IMR-90 (cell line): ENCODE data around the gene SUN1. TPM values are rescaled to one million over a fixed set of nuclear protein-coding genes. Genes with fewer than 3 reads are reported as not detected.
A peak's percentile ranks its signal among the peaks of the same experiment; 100 is the strongest.

Experiments used
- ATAC-seq: fragments of 200-7000 bp; cut with Tn5 transposase; 2 replicates; pipeline ENCODE4 v1.9.1; 2020; ENCODE audit warnings: low read depth, mild to moderate bottlenecking, moderate library complexity
- BruUV-seq: library from RNA; stranded (reverse); fragments of 400-500 nt; replicated peaks from 2 replicates; lab custom pipeline; 2021; lab: Mats Ljungman, UMichigan
- CTCF ChIA-PET: fragments of 300-600 bp; formaldehyde crosslinking; extraction: SDS; loops from one replicate; lab custom pipeline; 2021; ENCODE audit warnings: antibody characterized with exemption; lab: Yijun Ruan, JAX
- POLR2A ChIA-PET: fragments of 300-600 bp; sonication (Branson Sonifier 250); formaldehyde crosslinking; loops from one replicate; lab custom pipeline; 2022; ENCODE audit warnings: antibody characterized with exemption; ENCODE audit not compliant: unreplicated experiment; lab: Charles Lee
- DNase-seq: peaks from one replicate; pipeline ENCODE4 v3.0.0; 2013
- H2AFZ ChIP-seq: replicated peaks from 2 replicates; pipeline ENCODE3; 2013; ENCODE audit warnings: low read length, mild to moderate bottlenecking; ENCODE audit not compliant: poor library complexity
- H2AK5ac ChIP-seq: 2 replicates; pipeline ENCODE4 v1.6.1; 2013; ENCODE audit warnings: low read depth, low read length, inconsistent platforms
- H2AK9ac ChIP-seq: replicated peaks from 2 replicates; pipeline ENCODE3; 2013; ENCODE audit warnings: mild to moderate bottlenecking, low read depth, low read length, moderate library complexity; ENCODE audit not compliant: poor library complexity
- H2BK120ac ChIP-seq: 2 replicates; pipeline ENCODE4 v1.6.1; 2013; ENCODE audit warnings: low read depth, low read length, inconsistent platforms
- H2BK15ac ChIP-seq: 3 replicates; pipeline ENCODE4 v1.6.1; 2013; ENCODE audit warnings: low read depth, low read length, inconsistent platforms
- H2BK20ac ChIP-seq: 2 replicates; pipeline ENCODE4 v1.6.1; 2013; ENCODE audit warnings: low read depth, mild to moderate bottlenecking, inconsistent platforms, low read length, moderate library complexity
- H2BK5ac ChIP-seq: 2 replicates; pipeline ENCODE4 v1.6.1; 2013; ENCODE audit warnings: mild to moderate bottlenecking, low read depth, low read length, inconsistent platforms; ENCODE audit not compliant: poor library complexity, severe bottlenecking
- H3K14ac ChIP-seq: replicated peaks from 2 replicates; pipeline ENCODE4 v1.6.1; 2013; ENCODE audit warnings: low read depth, low read length, inconsistent platforms
- H3K18ac ChIP-seq: 2 replicates; pipeline ENCODE4 v1.6.1; 2013; ENCODE audit warnings: low read depth, low read length, control low read depth
- H3K23ac ChIP-seq: 2 replicates; pipeline ENCODE4 v1.6.1; 2013; ENCODE audit warnings: low read depth, low read length, inconsistent platforms
- H3K27ac ChIP-seq: 2 replicates; pipeline ENCODE4 v1.5.1; 2013; ENCODE audit warnings: mild to moderate bottlenecking, control low read depth, low read length; ENCODE audit not compliant: insufficient read depth
- H3K27me3 ChIP-seq: 2 replicates; pipeline ENCODE4 v1.6.1; 2013; ENCODE audit warnings: low read length; ENCODE audit not compliant: control insufficient read depth, insufficient read depth
- H3K36me3 ChIP-seq: 2 replicates; pipeline ENCODE4 v1.6.1; 2013; ENCODE audit warnings: low read length, mixed read lengths; ENCODE audit not compliant: control insufficient read depth, insufficient read depth
- H3K4ac ChIP-seq: 2 replicates; pipeline ENCODE4 v1.6.1; 2013; ENCODE audit warnings: low read depth, low read length, inconsistent platforms
- H3K4me1 ChIP-seq: 2 replicates; pipeline ENCODE4 v1.6.1; 2013; ENCODE audit warnings: low read length, mixed read lengths; ENCODE audit not compliant: control insufficient read depth, insufficient read depth
- H3K4me2 ChIP-seq: 2 replicates; pipeline ENCODE4 v1.6.1; 2013; ENCODE audit warnings: low read depth, mild to moderate bottlenecking, control low read depth, low read length, moderate library complexity
- H3K4me3 ChIP-seq: 2 replicates; pipeline ENCODE4 v1.5.1; 2013; ENCODE audit warnings: low read depth, mild to moderate bottlenecking, control low read depth, low read length, moderate library complexity; ENCODE audit not compliant: insufficient read depth
- H3K56ac ChIP-seq: 2 replicates; pipeline ENCODE4 v1.6.1; 2013; ENCODE audit warnings: low read length, inconsistent platforms; ENCODE audit not compliant: insufficient read depth; ENCODE audit errors: extremely low read depth
- H3K79me1 ChIP-seq, 2 experiments: 2 replicates each; pipeline ENCODE4 v1.6.1; 2013; ENCODE audit warnings: low read length in 2 of 2, inconsistent platforms in 1 of 2, low read depth in 1 of 2
- H3K9ac ChIP-seq: 2 replicates; pipeline ENCODE4 v1.6.1; 2013; ENCODE audit warnings: low read depth, low read length, control low read depth
- H3K9me1 ChIP-seq: 2 replicates; pipeline ENCODE4 v1.6.1; 2013; ENCODE audit warnings: low read length, inconsistent platforms; ENCODE audit not compliant: insufficient read depth
- H3K9me3 ChIP-seq: 2 replicates; pipeline ENCODE4 v1.6.1; 2013; ENCODE audit warnings: low read length; ENCODE audit not compliant: control insufficient read depth, insufficient read depth
- H4K20me1 ChIP-seq: 2 replicates; pipeline ENCODE4 v1.6.1; 2013; ENCODE audit warnings: low read length, inconsistent platforms; ENCODE audit not compliant: insufficient read depth
- H4K5ac ChIP-seq: 2 replicates; pipeline ENCODE4 v1.6.1; 2013; ENCODE audit warnings: mild to moderate bottlenecking, low read depth, low read length, control low read depth
- H4K8ac ChIP-seq, 2 experiments: 2 replicates each; pipeline ENCODE4 v1.6.1; 2013; ENCODE audit warnings: low read depth in 2 of 2, low read length in 2 of 2, control low read depth in 1 of 2, inconsistent platforms in 1 of 2
- H4K91ac ChIP-seq: 2 replicates; pipeline ENCODE4 v1.6.1; 2013; ENCODE audit warnings: low read depth, low read length, inconsistent platforms; ENCODE audit not compliant: insufficient read depth
- BHLHE40 ChIP-seq: fragments of 150-350 bp; IDR thresholded peaks from 2 replicates; pipeline ENCODE4 v1.6.1; 2016; ENCODE audit warnings: mild to moderate bottlenecking, low read depth, low read length
- CEBPB ChIP-seq: IDR thresholded peaks from 2 replicates; pipeline ENCODE4 v1.6.1; 2012; ENCODE audit warnings: low read depth, low read length, improper control_type of control experiment
- FOS ChIP-seq: fragments of 150-350 bp; IDR thresholded peaks from 2 replicates; pipeline ENCODE4 v1.6.1; 2016; ENCODE audit warnings: low read depth, low read length
- MAFK ChIP-seq: IDR thresholded peaks from 2 replicates; pipeline ENCODE4 v1.6.1; 2012; ENCODE audit warnings: low read depth, low read length, improper control_type of control experiment
- MAZ ChIP-seq: IDR thresholded peaks from 2 replicates; pipeline ENCODE4 v1.6.1; 2012; ENCODE audit warnings: low read depth, mild to moderate bottlenecking, low read length, improper control_type of control experiment, moderate library complexity, borderline replicate concordance
- MXI1 ChIP-seq: IDR thresholded peaks from 2 replicates; pipeline ENCODE4 v1.6.1; 2012; ENCODE audit warnings: low read depth, mild to moderate bottlenecking, low read length, moderate library complexity, borderline replicate concordance
- NFE2L2 ChIP-seq: fragments of 150-350 bp; IDR thresholded peaks from 2 replicates; pipeline ENCODE4 v1.6.1; 2016; ENCODE audit warnings: low read depth, mild to moderate bottlenecking, low read length
- POLR2A ChIP-seq: IDR thresholded peaks from 2 replicates; pipeline ENCODE4 v1.6.1; 2012; ENCODE audit warnings: mild to moderate bottlenecking, low read depth, low read length
- RAD21 ChIP-seq: IDR thresholded peaks from 2 replicates; pipeline ENCODE4 v1.6.1; 2012; ENCODE audit warnings: low read length, improper control_type of control experiment
- RFX5 ChIP-seq: IDR thresholded peaks from 2 replicates; pipeline ENCODE4 v1.8.0; 2012; ENCODE audit warnings: low read depth, mild to moderate bottlenecking, low read length, moderate library complexity
- SMC3 ChIP-seq: fragments of 150-350 bp; IDR thresholded peaks from 2 replicates; pipeline ENCODE4 v1.6.1; 2016; ENCODE audit warnings: low read depth, mild to moderate bottlenecking, antibody characterized with exemption, low read length, moderate library complexity
- WGBS, 2 experiments: methylation state at CpG; one replicate each; pipeline versions ENCODE4 v1.1.5 to v1.1.7; 2013; ENCODE audit warnings: missing lambda C conversion rate in 2 of 2; ENCODE audit not compliant: insufficient read length in 1 of 2; ENCODE audit errors: extremely low coverage in 2 of 2; 5-methylcytosine and 5-hydroxymethylcytosine counted together
- dilution Hi-C: fragments of 300-500 bp; cut with HindIII; formaldehyde crosslinking; loops from one replicate; pipeline ENCODE4 v1.14.3; 2018; ENCODE audit warnings: low sequenced_read_pairs; ENCODE audit not compliant: unreplicated experiment
- in situ Hi-C: fragments of 300-500 bp; cut with MboI; formaldehyde crosslinking; loops from 3 replicates; pipeline ENCODE4 v1.14.3; 2019; ENCODE audit warnings: low sequenced_read_pairs, inconsistent platforms, mixed read lengths
- intact Hi-C: fragments of 100-400 bp; cut with micrococcal nuclease; formaldehyde crosslinking; loops from 2 replicates; pipeline ENCODE4 v1.10.0; 2022
- polyA plus RNA-seq, 3 experiments: library from polyadenylated mRNA; depleted of rRNA; stranded (reverse); fragments of >200 nt; gene quantifications; 2 replicates each; pipeline ENCODE4 v1.2.3, GENCODE V29; 2012; ENCODE audit warnings: low replicate concordance in 1 of 3
- total RNA-seq: library from RNA; depleted of rRNA; stranded (reverse); fragments of >200 nt; gene quantifications from 2 replicates; pipeline ENCODE4 v1.2.3, GENCODE V29; 2012
- TF ChIP-seq, protein P1 (sequence below): conservative IDR thresholded peaks from 2 replicates; pipeline ENCODE4 v1.5.1; 2012; ENCODE audit warnings: mild to moderate bottlenecking, low read depth, low read length, improper control_type of control experiment
- TF ChIP-seq, protein P2 (sequence below): fragments of 150-350 bp; IDR thresholded peaks from 2 replicates; pipeline ENCODE4 v1.6.1; 2017; ENCODE audit warnings: mild to moderate bottlenecking, antibody characterized with exemption, low read length, low read depth

The SUN1 gene
- total and polyA plus RNA-seq, 2 of the 4 experiments (the other 2 are of a cell fraction): 113 to 239 TPM

DNA sequence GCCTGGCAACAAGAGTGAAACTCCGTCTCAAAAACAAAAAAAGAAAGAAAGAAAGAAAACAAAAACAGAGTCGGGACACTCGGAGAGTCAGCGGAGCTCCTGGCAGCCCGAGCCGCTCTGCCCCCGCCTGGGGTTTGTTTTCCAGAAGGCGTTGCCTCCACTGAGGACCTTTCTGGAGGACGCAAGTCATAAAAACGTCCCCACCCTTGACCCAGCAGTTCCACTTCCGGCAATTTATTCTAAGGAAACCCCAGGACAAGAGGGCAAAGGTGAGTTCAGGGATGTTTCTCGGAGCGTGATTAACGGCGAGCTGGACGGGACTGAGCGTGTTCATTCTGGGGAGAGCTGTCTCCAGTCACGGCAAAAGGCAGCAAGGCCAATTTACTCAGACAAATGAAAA lies 27.0 kb upstream of the SUN1 start:
- Histone ChIP-seq H4K5ac (no peak overlapping the region), H3K4me3 (no peak overlapping the region), H3K36me3 (no peaks in the 10 kb centered on the region), H4K8ac (no peak overlapping the region), H2BK5ac (no peak overlapping the region), H3K18ac (no peak overlapping the region), H3K27ac (no peak overlapping the region), H3K56ac (no peak overlapping the region), H2AFZ (peak overlapping the region; percentile 32), H4K91ac (no peak overlapping the region), H2AK5ac (no peak overlapping the region), H3K23ac (no peak overlapping the region), H2AK9ac (no peak overlapping the region), H2BK15ac (no peak overlapping the region), H3K4me1 (peaks cover 3% of the 10 kb centered on the region; the same call in 1 of the 2 replicates), H2BK120ac (no peak overlapping the region), H3K9me1 (no peaks in the 10 kb centered on the region; the same call in 1 of the 2 replicates), H3K14ac (no peak overlapping the region), H3K4ac (no peak overlapping the region), H3K9ac (no peak overlapping the region), H3K79me1 (no peaks in the 10 kb centered on the region), H3K4me2 (no peak overlapping the region), H3K9me3 (no peaks in the 10 kb centered on the region), H4K20me1 (no peaks in the 10 kb centered on the region), H3K27me3 (no peaks in the 10 kb centered on the region), H2BK20ac (no peak overlapping the region)
- 77% methylated on average over 7 of the region's 18 CpGs; no CpG with 5 or more reads in 1 of the 2 experiments for WGBS, 2 experiments
- BruUV-seq: no TSS peak
- ChIA-PET POLR2A (no interaction called here), CTCF (no interaction called here)
- dilution Hi-C loops (no loop called here), intact Hi-C loops (no loop called here), in situ Hi-C loops (no loop called here)
- no peak for DNase-seq
- ATAC-seq: no peak
- no peak for TF ChIP-seq BHLHE40
- no peak for TF ChIP-seq FOS
- no peak for TF ChIP-seq SMC3
- no peak for TF ChIP-seq MAZ
- TF ChIP-seq MAFK: no peak
- no peak for TF ChIP-seq MXI1
- TF ChIP-seq RFX5: no peak
- TF ChIP-seq, protein P1, sequence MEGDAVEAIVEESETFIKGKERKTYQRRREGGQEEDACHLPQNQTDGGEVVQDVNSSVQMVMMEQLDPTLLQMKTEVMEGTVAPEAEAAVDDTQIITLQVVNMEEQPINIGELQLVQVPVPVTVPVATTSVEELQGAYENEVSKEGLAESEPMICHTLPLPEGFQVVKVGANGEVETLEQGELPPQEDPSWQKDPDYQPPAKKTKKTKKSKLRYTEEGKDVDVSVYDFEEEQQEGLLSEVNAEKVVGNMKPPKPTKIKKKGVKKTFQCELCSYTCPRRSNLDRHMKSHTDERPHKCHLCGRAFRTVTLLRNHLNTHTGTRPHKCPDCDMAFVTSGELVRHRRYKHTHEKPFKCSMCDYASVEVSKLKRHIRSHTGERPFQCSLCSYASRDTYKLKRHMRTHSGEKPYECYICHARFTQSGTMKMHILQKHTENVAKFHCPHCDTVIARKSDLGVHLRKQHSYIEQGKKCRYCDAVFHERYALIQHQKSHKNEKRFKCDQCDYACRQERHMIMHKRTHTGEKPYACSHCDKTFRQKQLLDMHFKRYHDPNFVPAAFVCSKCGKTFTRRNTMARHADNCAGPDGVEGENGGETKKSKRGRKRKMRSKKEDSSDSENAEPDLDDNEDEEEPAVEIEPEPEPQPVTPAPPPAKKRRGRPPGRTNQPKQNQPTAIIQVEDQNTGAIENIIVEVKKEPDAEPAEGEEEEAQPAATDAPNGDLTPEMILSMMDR: no peak
- no peak for TF ChIP-seq CEBPB
- no peak for TF ChIP-seq RAD21
- no peak for TF ChIP-seq NFE2L2
- TF ChIP-seq POLR2A: no peak
- TF ChIP-seq, protein P2, sequence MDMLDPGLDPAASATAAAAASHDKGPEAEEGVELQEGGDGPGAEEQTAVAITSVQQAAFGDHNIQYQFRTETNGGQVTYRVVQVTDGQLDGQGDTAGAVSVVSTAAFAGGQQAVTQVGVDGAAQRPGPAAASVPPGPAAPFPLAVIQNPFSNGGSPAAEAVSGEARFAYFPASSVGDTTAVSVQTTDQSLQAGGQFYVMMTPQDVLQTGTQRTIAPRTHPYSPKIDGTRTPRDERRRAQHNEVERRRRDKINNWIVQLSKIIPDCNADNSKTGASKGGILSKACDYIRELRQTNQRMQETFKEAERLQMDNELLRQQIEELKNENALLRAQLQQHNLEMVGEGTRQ: no peak
